Body of pancreas (tissue), 4 donors: ENCODE results near the gene SMIM13.
"Not testable (repeated sequence)": the region's sequence is repeated elsewhere in the genome, so short reads cannot be mapped to it uniquely, and the experiment has no call there.

Source experiments
- CTCF ChIP-seq, 7 experiments: fragments of 450-650 bp in 4 of 7; fragments of 200-600 bp in 3 of 7; sonication (generic) in 3 of 7; IDR thresholded peaks; one replicate each; pipeline ENCODE4 v1.5.1; 2016 to 2019; ENCODE audit warnings: antibody characterized with exemption in 7 of 7
- POLR2A ChIP-seq, 3 donors: fragments of 450-650 bp; IDR thresholded peaks; one replicate each; pipeline ENCODE4 v1.6.1; 2016; ENCODE audit warnings: antibody characterized with exemption in 3 of 3, mild to moderate bottlenecking in 2 of 3

- TF ChIP-seq CTCF, POLR2A (IDR thresholded peaks at IDR 0.05): not testable (repeated sequence)
Observed at GRCh38 chr6:11115808-11116536, 22.3 kb downstream of the SMIM13 start.
